Mucosa of rectum (tissue), 2 donors: Measurements from ENCODE around the gene PPP2R3B.

Source experiments
- H3K27ac ChIP-seq, 2 donors: one replicate each; pipeline ENCODE4 v1.7.0; 2013; ENCODE audit warnings: inconsistent platforms in 2 of 2, low read depth in 2 of 2, low read length in 2 of 2
- H3K27me3 ChIP-seq, 2 donors: one replicate each; pipeline ENCODE4 v1.7.0; 2013; ENCODE audit warnings: low read length in 2 of 2; ENCODE audit not compliant: control insufficient read depth in 2 of 2, insufficient read depth in 2 of 2
- H3K36me3 ChIP-seq, 2 donors: one replicate each; pipeline ENCODE4 v1.7.0; 2013; ENCODE audit warnings: low read length in 2 of 2; ENCODE audit not compliant: control insufficient read depth in 2 of 2, insufficient read depth in 2 of 2
- H3K4me1 ChIP-seq, 2 donors: one replicate each; pipeline ENCODE4 v1.7.0; 2013; ENCODE audit warnings: low read length in 2 of 2, mild to moderate bottlenecking in 1 of 2; ENCODE audit not compliant: control insufficient read depth in 2 of 2, insufficient read depth in 2 of 2
- H3K4me3 ChIP-seq, 2 donors: one replicate each; pipeline ENCODE4 v1.7.0; 2013; ENCODE audit warnings: low read length in 2 of 2
- H3K9ac ChIP-seq, 2 donors: one replicate each; pipeline ENCODE4 v1.7.0; 2013; ENCODE audit warnings: low read length in 2 of 2, low read depth in 1 of 2, mild to moderate bottlenecking in 1 of 2
- H3K9me3 ChIP-seq, 2 donors: one replicate each; pipeline ENCODE4 v1.7.0; 2013; ENCODE audit warnings: low read length in 2 of 2; ENCODE audit not compliant: control insufficient read depth in 2 of 2
- donor health status: healthy.
- donor health status: Normal muscosa, but diverticular disease.

The PPP2R3B gene

GRCh38 chrX:285076-285677, 101.5 kb downstream of the PPP2R3B start:
- Histone ChIP-seq H3K27me3 (no peaks in the 10 kb centered on the region), H3K4me3 (no peak overlapping the region), H3K9me3 (no peaks in the 10 kb centered on the region), H3K36me3 (peaks cover 15 to 18% of the 10 kb centered on the region in 2 donors), H3K27ac (no peak overlapping the region), H3K4me1 (no peaks in the 10 kb centered on the region), H3K9ac (no peak overlapping the region)
